UCSD-AML1 (cell line): Measurements from ENCODE around the gene NCAM1.
A peak's percentile ranks its signal among the peaks of the same experiment; 100 is the strongest.

ENCODE experiments used
- DNase-seq: peaks from one replicate; lab custom pipeline; 2025; ENCODE audit not compliant: unreplicated experiment; lab: John Stamatoyannopoulos, UW

The NCAM1 gene

DNA sequence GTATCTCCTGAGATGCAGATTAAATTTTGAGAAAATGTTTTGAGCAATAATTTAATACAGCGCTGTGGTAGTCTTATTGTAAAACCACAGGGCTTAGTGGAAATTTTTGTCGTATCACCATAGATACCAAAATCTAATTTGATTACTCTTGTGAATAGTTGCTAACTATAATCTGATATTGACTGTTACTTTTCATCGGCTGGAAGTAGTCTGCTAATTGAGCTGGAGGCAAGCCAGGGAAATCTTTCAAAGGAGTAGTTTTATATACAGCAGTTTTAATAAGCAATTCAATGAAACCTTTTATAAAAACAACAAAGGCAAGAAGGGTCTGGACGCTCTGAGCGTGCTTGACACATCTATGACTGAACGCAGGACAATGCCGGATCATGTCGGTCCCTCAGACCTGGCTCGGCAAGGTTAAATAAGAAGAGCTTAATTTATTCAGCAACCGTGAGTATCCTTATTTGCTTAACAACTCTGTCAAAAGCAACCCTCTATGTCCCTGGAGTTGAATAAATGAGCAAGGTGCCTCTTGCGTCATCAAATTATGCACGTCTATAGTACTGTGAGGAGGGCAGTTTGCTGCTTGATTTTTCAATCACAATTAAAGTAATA, 121.2 kb downstream of the NCAM1 start:
- no peak for DNase-seq

DNA sequence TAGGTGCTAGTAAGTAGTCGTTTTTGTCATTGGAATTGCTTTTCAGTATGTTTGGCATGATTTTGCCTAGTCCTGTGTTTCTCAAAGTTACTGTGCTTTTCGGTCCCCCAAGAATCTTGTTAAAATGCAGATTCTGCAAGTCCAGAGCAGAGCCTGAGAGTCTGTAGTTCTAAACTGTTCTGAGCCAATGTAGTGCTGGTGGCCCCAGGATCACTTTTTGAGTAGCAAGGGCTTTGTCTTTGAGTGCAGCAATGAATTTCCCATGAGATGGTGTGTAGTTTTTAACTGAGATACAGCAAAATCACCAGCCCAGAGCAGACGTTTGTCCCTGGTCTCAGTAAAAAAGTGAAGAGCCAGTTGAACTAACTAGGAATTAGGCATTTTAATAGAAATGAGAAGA, 122.4 kb downstream of the NCAM1 start:
- no peak for DNase-seq

DNA sequence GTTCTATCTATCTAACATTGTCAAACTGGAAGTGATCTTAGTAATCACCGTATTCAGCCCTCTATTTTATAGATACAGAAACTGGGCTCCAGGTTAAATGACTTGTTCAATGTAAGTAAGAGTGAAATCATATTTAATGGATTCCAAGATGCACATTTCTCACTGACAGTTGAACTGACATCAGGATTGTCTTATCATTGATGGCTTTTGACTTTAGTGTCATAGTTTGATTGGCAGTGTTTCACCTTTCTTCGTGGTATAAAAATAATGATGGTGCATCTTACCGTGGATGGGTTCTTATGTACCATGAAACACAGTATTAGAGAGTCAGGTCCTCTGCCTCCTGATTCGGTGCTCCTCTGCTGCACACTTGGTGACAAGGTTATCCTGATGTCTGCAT, 123.1 kb downstream of the NCAM1 start:
- no peak for DNase-seq

DNA sequence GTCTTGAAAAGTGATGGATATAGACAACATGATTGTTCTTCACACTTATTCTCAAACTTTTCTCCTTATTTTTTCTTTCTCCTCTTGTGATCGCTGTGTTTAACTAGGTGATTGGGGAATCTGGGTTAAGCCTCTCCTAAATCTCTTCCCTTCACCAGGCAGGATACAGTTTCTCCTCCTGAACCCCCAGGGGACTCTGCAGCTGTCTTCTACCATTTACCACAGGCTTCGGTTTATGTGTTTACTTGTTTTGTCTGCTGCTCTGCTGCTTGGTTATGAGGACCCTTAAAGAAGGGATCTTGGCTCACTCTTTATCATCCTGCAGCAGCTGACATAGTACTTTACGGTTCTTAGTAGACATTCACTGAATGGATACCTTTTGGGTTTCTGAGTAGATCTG, 124.2 kb downstream of the NCAM1 start:
- no peak for DNase-seq

DNA sequence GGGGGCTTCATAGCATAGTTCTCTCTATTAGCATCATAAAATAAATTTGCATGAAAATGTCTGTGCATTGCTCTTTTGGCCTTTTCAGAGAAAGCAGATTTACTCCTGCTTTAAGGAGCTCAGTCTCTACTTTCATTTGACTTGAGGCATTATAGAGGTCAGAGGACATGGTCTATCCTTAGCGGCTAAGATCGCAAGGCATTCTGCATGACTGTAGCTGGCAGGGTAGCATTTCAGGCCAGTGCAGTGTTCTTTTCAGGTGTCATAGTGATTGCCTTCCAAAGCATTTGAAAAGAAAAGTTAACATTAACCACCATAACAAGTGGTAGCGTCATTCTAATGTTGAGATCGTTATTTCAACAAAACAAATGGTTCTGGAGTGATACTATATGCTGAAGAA, 126.5 kb downstream of the NCAM1 start:
- no peak for DNase-seq

DNA sequence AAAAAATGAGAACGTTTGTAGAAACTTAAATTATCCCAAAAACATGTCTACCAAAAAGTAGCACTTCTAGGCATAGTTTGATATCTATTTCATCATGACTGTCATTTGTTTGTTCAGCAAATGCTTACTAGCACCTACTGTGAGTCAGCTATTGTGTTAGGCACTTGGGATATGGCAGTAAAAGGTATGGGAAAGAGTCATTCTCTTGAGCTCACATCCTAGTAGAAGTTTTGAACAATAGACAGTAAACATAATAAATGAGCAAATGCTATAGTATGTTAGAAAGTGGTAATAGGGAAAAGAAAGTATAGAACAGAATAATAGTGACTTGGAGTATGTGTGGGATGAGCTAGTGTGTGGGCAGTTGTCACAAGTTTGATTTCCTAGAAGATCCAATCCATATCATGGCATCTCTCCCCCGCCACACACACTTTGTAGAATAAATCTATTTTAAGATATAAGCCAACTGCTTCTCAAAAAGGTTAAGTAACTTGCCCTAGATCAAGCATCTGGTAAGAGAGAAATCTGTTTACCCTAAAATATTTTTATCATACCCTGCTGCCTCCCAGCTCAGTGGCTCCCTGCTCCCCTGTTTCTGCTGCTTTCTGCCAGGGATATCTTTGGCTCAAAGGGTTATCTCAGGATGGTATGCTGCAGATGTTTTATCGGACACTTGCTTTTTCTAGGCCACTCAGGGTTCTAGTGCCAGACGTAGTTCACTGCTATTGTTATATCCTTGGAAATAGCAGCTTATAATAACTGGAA, 129.7 kb downstream of the NCAM1 start:
- no peak for DNase-seq

DNA sequence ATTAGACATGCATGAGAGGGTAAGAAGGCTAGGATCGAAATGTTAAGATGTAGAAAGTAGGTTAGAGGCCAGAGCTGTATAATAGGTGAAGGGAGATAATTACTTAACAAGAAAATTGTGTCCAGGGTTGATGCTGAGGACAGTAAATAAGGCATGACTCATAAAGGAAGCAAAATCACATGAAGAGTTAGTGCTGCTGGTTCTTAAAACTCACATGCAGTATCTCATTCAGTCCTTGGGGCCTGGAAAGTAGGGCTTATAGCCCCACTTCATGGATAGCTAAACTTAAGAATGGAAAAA, 130.2 kb downstream of the NCAM1 start:
- no peak for DNase-seq

DNA sequence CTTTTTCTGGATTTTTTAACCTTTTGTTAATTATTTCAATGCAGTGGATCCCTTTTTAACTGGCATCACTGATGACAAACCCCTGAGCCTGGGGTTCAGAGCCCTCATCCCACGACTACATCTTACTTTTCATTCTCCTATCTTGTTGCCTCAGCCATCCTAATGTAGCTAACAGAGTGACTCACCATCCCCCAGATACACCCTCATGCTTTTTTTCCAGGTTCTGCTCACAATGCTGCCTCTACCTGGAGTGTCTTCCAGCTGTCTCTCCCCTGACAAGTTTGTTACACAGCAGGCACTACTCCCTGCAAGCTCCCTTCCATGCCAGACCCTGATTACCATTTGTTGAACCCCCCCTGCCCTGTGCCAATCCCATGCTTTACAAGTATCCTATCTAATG, 135.4 kb downstream of the NCAM1 start:
- DNase-seq: no peak

DNA sequence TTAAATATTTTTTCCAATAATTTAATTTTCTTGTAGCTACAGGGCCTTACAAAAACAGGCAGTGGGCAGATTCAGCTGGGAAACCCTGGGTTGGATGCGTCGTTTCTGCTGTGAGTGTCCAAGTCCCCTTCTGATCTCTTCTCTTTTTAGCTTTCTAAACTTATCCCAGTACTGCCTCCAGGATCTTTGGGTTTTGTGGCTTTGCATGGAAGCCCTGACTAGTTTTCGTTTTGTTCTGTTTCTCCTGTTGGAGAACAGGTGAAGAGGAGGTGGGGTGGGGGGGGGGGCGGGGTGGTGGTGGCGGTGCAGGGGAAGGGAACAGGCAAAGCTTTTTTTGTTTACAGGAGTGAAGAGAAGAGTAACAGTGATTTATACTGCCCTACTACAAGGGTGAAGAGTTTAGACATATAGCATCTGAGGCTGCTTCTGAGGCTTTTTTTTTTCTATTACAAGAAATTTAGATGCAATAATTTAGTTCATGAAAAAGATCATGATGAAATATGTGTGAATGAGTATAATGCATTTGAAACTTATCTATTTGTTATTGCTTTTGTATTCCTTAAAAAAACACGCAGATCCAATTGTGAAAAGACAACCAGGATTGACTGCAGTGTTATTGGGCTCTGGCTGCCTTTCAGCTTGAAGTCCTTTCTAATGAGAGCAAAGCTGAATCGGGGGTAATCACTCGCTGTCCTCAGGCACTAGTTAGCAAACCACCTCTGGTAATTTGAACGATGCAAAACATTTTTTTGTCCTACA, 142.9 kb downstream of the NCAM1 start:
- no peak for DNase-seq

DNA sequence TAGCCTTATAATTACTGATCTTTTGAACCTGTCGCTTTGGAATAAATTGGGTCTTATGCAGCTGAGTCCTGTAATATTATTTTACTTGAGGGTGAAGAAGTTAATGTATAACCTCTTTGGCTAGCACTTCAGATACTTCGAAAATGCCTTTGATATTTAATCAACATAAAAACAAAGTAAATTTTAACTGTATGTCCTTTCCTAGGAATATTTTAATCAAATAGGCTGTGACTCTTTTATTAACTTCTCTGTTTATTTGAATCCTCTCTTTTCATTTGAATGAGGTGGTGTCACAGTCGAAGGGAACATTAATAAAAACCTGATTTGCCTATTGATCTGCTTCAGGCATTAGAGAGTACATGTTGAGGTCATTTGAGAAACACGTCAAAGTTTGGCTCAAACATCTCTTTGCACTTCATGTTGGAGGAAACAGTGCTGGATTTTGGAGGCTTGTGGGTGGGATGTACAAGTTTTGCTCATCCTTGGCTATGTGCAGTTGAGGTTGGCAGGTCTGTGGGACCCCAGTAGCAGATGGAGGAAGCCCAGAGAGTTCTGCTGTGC, 143.6 kb downstream of the NCAM1 start:
- no peak for DNase-seq

DNA sequence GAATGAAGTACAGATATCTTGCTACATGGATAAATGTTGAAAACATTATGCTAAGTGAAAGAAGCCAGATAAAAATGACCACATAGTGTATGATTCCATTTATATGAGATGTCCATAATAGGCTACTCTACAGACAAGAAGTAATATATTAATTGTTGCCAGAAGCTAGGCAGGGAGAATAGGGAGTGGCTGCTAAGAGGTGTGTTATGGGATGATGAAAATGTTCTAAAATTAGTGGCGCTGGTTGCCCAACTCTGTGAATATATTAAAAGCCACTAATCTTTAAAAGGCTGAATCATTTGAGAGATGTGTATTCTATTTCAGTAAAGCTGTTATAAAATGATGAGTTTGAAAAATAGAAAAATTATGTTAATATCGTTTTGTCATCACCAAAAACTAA, 144.4 kb downstream of the NCAM1 start:
- DNase-seq: no peak

DNA sequence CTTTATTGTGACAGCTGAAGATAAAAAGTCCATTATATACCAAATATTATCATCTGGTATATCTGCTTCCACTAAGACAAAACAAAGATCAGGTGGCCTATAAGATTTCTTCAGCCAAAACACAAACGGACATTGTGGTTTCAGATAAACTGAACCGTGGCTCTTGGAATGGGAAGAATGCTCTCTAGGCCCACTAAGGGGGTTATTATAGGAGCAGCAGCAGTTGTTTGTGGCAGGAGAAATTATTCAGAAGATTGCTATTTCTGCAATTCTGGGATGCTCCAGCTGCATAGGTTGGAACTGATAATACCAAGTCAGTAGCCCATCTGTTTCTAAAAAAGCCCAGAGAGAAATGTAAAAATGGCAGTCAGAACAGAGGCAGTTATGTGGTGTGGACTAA, 145.3 kb downstream of the NCAM1 start:
- DNase-seq: no peak

DNA sequence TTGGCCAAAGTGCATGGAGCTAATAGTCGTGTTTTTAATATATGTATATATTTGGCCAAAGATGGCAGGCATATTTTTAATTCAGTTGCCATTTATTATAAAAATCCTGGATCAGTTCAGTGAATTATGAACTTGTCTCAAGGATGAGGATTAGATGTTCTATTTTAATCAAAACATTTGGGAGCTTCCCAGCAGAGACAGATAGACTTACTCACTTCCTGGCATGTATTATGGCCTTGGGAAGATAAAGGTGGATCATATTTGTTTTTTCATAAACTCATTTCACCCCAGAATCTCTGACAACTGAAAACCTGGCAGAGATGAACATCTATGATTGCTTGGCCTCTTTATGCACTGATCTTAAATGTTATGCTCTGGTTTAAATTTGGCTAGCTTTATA, 148.8 kb downstream of the NCAM1 start:
- DNase-seq: no peak

DNA sequence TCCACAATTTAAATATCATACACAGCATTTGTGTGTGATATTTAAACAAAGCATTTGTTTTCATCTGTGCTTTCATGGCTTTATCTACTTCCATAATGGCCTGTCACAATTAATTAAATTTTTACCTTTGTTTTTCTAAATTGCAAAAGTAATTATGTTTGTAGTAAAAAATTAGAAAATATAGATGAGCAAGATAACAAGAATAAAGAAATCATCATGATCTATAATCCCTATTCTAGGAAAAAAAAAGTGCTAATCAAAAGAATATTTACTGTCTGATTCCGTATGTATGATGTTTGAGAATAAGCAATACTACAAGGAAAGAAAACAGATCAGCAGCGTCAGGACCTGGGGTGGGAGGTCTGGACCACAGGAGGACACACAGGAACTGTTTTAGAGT, 149.9 kb downstream of the NCAM1 start:
- no peak for DNase-seq

DNA sequence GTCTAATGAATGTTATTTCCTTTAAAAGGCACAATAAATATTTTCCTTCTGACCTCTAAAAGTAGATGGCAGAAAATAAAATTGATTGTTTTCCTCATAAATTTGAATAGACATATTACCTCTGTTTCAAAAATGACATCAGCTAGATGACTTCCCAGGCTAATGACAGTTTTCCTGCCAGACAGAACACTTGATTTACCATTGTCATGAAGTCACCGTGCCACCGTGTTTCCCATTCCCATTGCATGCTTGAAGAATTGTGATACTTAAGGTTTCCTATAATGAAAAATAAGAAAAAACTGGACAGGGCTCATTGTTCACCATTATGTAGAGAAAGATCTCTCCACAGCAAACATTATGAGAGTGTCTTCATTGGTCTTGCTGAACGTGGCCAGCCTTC, 151.1 kb downstream of the NCAM1 start:
- DNase-seq: no peak

DNA sequence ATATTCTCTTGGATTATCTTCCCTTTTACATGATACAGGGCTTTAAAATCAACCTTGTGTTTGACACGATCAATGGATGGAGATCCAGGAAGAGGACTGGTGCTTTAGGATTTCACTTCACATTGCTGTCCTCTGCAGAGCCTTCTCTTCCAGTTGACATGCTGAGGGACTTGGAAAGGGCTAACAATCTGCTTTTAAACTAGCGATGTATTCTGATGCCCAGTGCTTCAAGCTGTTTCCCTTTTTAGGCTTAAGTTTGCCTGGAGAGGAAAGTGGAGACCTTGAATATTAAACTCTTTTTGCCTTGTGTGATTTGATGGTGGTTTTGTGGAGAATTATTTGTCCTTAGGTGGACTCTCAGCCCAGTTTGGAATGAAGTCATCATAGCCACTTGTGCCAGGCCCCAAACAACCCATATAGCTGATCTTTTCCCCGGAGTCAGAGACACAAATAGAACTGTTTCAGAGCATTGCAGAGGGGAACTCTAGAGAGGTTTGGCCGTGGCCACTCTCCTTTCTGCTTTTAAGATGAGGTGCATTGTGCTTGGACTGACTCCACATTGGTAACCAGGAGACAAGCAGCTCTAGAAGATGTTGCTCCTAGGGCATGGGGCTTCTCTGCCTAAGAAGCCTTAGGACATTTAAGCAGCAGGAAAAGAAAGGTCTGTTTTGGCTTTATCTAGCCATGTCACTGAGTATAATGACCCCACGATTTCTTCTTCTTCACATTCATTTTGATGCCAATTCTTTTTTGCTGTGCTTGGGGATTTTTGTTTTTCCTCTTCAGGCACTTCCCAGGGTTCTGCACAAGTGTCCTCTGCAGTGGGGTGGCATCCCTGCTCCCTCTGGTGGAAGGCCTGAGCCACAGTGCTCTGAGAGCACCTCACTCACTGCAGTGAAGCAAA, 152.8 kb downstream of the NCAM1 start:
- DNase-seq: peak; percentile 48

DNA sequence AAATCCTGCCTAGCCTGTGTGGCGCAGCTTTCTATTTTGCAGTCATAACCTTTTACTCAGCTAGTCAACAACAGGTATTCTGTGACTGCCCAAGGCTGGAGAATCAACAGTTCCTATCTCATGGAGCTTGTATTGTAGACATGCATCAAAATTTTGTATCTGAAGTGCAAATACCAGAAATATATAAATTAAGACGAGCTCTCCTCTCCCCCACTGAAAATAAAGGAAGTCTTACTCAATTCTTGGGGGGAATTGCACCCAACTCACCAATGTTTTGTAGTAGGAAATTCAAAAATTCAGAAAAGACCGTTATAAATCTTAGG, 153.4 kb downstream of the NCAM1 start:
- no peak for DNase-seq

DNA sequence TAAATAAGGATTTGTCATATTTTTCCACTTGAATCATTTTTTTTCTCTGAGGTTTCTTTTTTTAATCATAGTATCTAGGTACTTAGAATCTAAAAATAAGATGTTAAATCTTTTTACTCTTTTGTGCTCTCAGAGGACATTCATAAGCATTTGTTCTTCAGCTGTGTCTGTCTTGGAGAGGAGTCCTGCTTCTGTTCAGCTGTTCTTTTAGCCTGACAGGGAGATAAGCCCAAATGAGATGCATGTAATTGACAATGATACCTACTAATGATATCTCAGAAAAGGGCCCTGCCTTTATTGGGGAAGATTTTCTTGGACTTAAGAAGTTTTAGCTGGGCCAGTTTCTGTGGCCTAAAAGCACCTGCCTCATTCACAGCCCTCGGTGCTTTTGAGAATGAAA, 156.9 kb downstream of the NCAM1 start:
- no peak for DNase-seq

DNA sequence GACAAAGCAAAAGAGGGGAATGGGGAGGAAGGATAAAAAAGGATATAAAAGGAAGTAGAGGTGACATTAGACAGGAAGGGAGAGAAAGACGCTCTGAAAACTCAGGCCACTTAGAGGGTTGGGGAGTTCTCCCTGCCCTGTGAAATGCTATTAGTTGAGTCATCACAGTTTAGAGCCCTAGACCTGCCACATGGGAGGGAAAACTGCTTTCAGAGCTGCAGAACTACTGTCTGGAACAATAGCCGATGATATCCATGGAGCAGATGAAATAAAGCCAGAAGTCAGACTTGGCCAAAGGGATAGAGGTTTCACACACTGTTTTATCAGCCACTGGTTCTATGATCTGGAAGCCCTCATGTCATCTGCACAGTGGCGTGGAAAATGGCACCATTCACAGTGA, 157.9 kb downstream of the NCAM1 start:
- DNase-seq: no peak

DNA sequence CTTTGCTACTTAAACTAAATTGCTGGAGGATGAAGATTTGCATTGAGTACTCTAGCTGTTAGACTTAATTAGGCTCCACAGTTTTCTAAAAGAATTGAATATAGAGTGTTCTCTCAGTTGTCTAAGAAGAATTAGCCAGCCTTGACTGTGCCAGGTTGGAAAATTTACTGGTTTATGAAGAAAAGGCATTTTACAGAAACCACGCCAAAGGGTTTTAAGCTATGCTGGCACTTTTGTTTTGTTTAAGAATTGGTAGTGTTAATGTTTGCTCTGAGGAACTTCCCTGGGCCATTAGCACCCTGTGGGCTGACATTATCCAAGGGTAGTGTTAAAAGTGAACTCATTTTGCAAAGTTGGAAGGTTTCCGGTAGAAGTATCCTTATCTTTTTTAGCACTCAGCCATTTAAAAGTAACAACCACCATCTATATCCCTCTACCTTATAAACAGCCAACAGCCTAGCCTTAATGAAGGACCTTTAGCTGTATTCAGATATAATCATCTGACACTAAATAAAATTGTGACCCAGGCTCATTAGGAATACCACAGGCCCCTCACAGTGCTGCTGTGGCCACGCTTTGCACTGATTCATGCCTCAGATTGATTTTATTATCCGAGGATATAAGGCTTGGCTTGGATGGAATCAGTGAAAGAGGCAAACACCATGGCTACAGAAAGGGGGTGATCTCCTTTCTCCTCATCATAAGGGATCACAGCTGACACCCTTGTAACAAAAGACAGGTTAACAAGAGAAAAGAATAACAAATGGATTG, 158.9 kb downstream of the NCAM1 start:
- DNase-seq: no peak

DNA sequence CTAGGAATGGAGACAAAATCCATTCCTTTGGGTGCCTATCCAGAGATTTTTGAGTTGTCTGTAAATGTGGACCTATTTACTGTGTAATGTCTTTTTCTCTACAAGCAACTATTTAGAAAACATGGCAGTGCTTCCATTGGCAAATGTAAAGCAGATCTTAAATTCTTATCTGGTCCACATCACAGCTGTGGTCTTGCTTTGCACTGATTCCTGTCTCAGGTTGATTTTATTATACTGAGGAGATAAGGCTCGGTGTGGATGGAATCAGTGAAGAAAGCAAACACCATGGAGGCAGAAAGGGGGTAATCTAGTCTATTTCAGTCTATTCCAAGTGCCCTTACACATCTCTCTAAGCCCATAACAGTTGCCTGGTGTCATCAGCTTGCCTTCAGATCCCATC, 160.5 kb downstream of the NCAM1 start:
- DNase-seq: no peak
